ENCODE measurements around the gene EFHC1. TPM values are rescaled to one million over a fixed set of nuclear protein-coding genes. Genes with fewer than 3 reads are reported as not detected.

Gene EFHC1
- total RNA-seq, 2 donors from 2014 or later = 11.5 to 17.4 TPM

- WGBS, 2 donors = 85 to 86% methylated on average over 5 of the region's 5 CpGs
Measured at GRCh38 chr6:52538252-52538900, 118.2 kb downstream of the EFHC1 start.

GRCh38 chr6:52538901-52539354 is 118.8 kb downstream of the EFHC1 start:
- no peak overlapping the region for H3K4me3 ChIP-seq
- no peak overlapping the region for H3K27ac ChIP-seq
- WGBS, 2 donors = 94 to 95% methylated on average over 5 of the region's 5 CpGs
- H3K36me3 ChIP-seq (replicated peaks in 1 of 2; ENCODE audit: insufficient read depth in 1 of 2, low read depth in 2 of 2) = peaks cover 0 to 2% of the 10 kb centered on the region in 2 donors
- ATAC-seq (no peak), DNase-seq (no peak)
- no peaks in the 10 kb centered on the region for H3K27me3 ChIP-seq
- TF ChIP-seq POLR2A (IDR thresholded peaks at IDR 0.05) (no peak), CTCF (IDR thresholded peaks at IDR 0.05) (no peak)
- H3K4me1 ChIP-seq = peaks cover 13% of the 10 kb centered on the region
- intact Hi-C loops (cut with DNase I) = no loop called here
- H3K9me3 ChIP-seq = no peaks in the 10 kb centered on the region

More at GRCh38 chr6:52538252-52538900, 118.2 kb downstream of the EFHC1 start:
- TF ChIP-seq CTCF (IDR thresholded peaks at IDR 0.05) (no peak), POLR2A (IDR thresholded peaks at IDR 0.05) (no peak)
- intact Hi-C loops (cut with DNase I) = no loop called here
- no peak for DNase-seq
- Histone ChIP-seq H3K4me1 (peaks cover 7% of the 10 kb centered on the region), H3K27ac (no peak overlapping the region), H3K36me3 (replicated peaks in 1 of 2; ENCODE audit: insufficient read depth in 1 of 2, low read depth in 2 of 2) (peaks cover 0 to 2% of the 10 kb centered on the region in 2 donors), H3K9me3 (no peaks in the 10 kb centered on the region), H3K27me3 (no peaks in the 10 kb centered on the region), H3K4me3 (no peak overlapping the region)
- no peak for ATAC-seq

GRCh38 chr6:52539607-52540006 is 119.5 kb downstream of the EFHC1 start:
- H3K4me1 ChIP-seq = peaks cover 19% of the 10 kb centered on the region
- H3K27ac ChIP-seq = no peak overlapping the region
- no peaks in the 10 kb centered on the region for H3K27me3 ChIP-seq
- DNase-seq (no peak), ATAC-seq (no peak)
- no peaks in the 10 kb centered on the region for H3K9me3 ChIP-seq
- 87 to 93% methylated on average over 6 of the region's 6 CpGs for WGBS, 2 donors
- no peak for TF ChIP-seq POLR2A (IDR thresholded peaks at IDR 0.05)
- TF ChIP-seq CTCF (IDR thresholded peaks at IDR 0.05) = no peak
- peaks cover 0 to 2% of the 10 kb centered on the region in 2 donors for H3K36me3 ChIP-seq (replicated peaks in 1 of 2; ENCODE audit: insufficient read depth in 1 of 2, low read depth in 2 of 2)
- no peak overlapping the region for H3K4me3 ChIP-seq
- intact Hi-C loops (cut with DNase I) = no loop called here

GRCh38 chr6:52540286-52540902 is 120.3 kb downstream of the EFHC1 start:
- no peaks in the 10 kb centered on the region for H3K36me3 ChIP-seq (replicated peaks in 1 of 2; ENCODE audit: insufficient read depth in 1 of 2, low read depth in 2 of 2)
- 75 to 85% methylated on average over 3 of the region's 3 CpGs for WGBS, 2 donors
- DNase-seq = no peak
- ATAC-seq = no peak
- peaks cover 27% of the 10 kb centered on the region for H3K4me1 ChIP-seq
- no peak overlapping the region for H3K4me3 ChIP-seq
- no peaks in the 10 kb centered on the region for H3K27me3 ChIP-seq
- intact Hi-C loops (cut with DNase I) = no loop called here
- H3K27ac ChIP-seq = no peak overlapping the region
- H3K9me3 ChIP-seq = no peaks in the 10 kb centered on the region
- TF ChIP-seq CTCF (IDR thresholded peaks at IDR 0.05) (no peak), POLR2A (IDR thresholded peaks at IDR 0.05) (no peak)
